ENCODE data around the gene KRTAP10-6.

- TF ChIP-seq NANOG (IDR thresholded peaks at IDR 0.05; ENCODE audit: insufficient read depth, low read depth, low read length, poor library complexity, severe bottlenecking) (no peak), POLR2AphosphoS5 (IDR thresholded peaks at IDR 0.05; ENCODE audit: low read depth, low read length) (no peak), HDAC2 (IDR thresholded peaks at IDR 0.05; ENCODE audit: borderline replicate concordance in 1 of 2, low read depth in 2 of 2, low read length in 2 of 2) (no peak), CTCF (IDR thresholded peaks at IDR 0.05; ENCODE audit: control extremely low read depth in 1 of 3, insufficient read depth in 1 of 3, low read depth in 1 of 3, low read length in 3 of 3) (no peak), EP300 (IDR thresholded peaks at IDR 0.05; ENCODE audit: borderline replicate concordance in 1 of 2, low read depth in 2 of 2, low read length in 2 of 2) (no peak), RXRA (IDR thresholded peaks at IDR 0.05; ENCODE audit: insufficient read depth, low read depth, low read length) (no peak), EZH2 (IDR thresholded peaks at IDR 0.05; ENCODE audit: low read depth, low read length, severe bottlenecking) (no peak), ATF2 (IDR thresholded peaks at IDR 0.05; ENCODE audit: low read length) (no peak)
These were observed 11.0 kb upstream of the KRTAP10-6 start for GRCh38 chr21:44603109-44603875.
